BLaER1 treated with 17β-estradiol and CSF1 and Interleukin-3, amounts not matched to agents 10 nM and 100 nM (cell line): ENCODE results near the gene RALA.

Source experiments
- H3K27ac ChIP-seq, 11 experiments: shearing (Covaris generic); formaldehyde crosslinking; 2 replicates each; pipeline ENCODE4 v1.8.1; 2022
- H3K27me3 ChIP-seq, 11 experiments: shearing (Covaris generic); formaldehyde crosslinking; 2 replicates each; pipeline ENCODE4 v1.8.1; 2022
- H3K36me3 ChIP-seq, 11 experiments: shearing (Covaris generic); formaldehyde crosslinking; 2 replicates each; pipeline ENCODE4 v1.8.1; 2022
- H3K4me1 ChIP-seq, 10 experiments: shearing (Covaris generic); formaldehyde crosslinking; 2 replicates each; pipeline ENCODE4 v1.8.1; 2022
- H3K4me2 ChIP-seq, 11 experiments: shearing (Covaris generic); formaldehyde crosslinking; 2 replicates each; pipeline ENCODE4 v1.8.1; 2022
- H3K4me3 ChIP-seq, 10 experiments: shearing (Covaris generic); formaldehyde crosslinking; 2 replicates each; pipeline ENCODE4 v1.8.1; 2022
- H3K9ac ChIP-seq, 11 experiments: shearing (Covaris generic); formaldehyde crosslinking; 2 replicates each; pipeline ENCODE4 v1.8.1; 2022
- H3K9me3 ChIP-seq, 11 experiments: shearing (Covaris generic); formaldehyde crosslinking; replicated peaks in 1 of 11; 2 replicates each; pipeline ENCODE4 v1.8.1; 2022
- H4K20me1 ChIP-seq, 11 experiments: shearing (Covaris generic); formaldehyde crosslinking; 2 replicates each; pipeline ENCODE4 v1.8.1; 2022
- Cebpa-rat ChIP-seq, 11 experiments: shearing (Covaris generic); IDR thresholded peaks; 2 replicates each; pipeline ENCODE4 v1.8.1; 2022

Gene RALA

DNA sequence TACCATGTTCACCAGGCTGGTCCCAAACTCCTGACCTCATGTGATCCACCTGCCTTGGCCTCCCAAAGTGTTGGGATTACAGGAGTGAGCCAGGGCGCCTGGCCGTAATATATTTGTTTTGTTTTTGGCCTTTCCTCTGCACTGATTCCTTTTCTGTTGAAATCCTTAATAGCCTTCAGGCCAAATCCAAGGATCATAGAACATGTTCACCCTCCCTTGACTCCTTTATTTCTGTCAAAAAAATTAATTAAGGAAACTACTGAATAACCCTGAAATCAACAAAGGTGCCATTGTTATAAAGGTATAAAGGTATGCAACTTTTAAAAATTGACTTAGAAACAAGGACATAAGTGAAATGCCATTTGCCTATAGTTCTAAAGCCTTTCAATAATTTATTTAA, 15.5 kb upstream of the RALA start:
- Histone ChIP-seq H3K4me2 (peak overlapping the region in 3 of 11 experiments; percentile 11 to 56 (median 12); a peak in 2 of 22 replicates), H3K27me3 (peaks cover 0 to 27% (median 22%) of the 10 kb centered on the region in 11 experiments; a peak in 20 of 22 replicates)
- TF ChIP-seq Cebpa-rat (IDR thresholded peaks at IDR 0.05): no peak

DNA sequence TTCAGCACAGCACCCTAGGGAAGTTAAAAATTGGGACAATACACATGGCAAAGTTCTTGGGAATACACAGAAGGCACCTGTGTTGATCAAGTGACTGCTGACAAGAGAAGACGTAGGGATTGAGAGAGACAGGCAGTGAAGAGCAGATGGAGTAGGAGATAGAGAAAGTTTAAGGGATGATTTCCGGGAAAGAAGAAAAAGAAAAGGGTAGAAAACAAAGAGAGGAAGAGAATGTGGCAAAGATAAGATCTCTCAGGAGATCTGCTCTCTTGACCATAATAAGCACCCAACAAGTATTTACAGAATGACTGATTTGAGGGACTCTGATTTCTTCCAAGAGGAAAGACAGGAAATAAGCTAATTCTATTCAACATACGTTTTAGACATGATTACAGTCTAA, 15.1 kb upstream of the RALA start:
- peaks cover 0 to 27% (median 22%) of the 10 kb centered on the region in 11 experiments; a peak in 20 of 22 replicates for H3K27me3 ChIP-seq
- H3K4me3 ChIP-seq: no peak overlapping the region
- H3K9me3 ChIP-seq: peaks cover 0 to 4% (median 0%) of the 10 kb centered on the region in 11 experiments; a peak in 1 of 22 replicates
- H3K36me3 ChIP-seq: no peaks in the 10 kb centered on the region
- peaks cover 11 to 24% (median 21%) of the 10 kb centered on the region in 10 experiments for H3K4me1 ChIP-seq
- peak overlapping the region in 8 of 11 experiments; percentile 1 to 62 (median 28); a peak in 7 of 22 replicates for H3K4me2 ChIP-seq
- TF ChIP-seq Cebpa-rat (IDR thresholded peaks at IDR 0.05): no peak
- no peaks in the 10 kb centered on the region for H4K20me1 ChIP-seq
- H3K27ac ChIP-seq: no peak overlapping the region
- no peak overlapping the region for H3K9ac ChIP-seq

More for the DNA sequence above, 15.5 kb upstream of the RALA start:
- no peak overlapping the region for H3K4me3 ChIP-seq
- peaks cover 11 to 24% (median 21%) of the 10 kb centered on the region in 10 experiments for H3K4me1 ChIP-seq
- peaks cover 0 to 4% (median 0%) of the 10 kb centered on the region in 11 experiments; a peak in 1 of 22 replicates for H3K9me3 ChIP-seq
- H3K9ac ChIP-seq: no peak overlapping the region
- no peak overlapping the region for H3K27ac ChIP-seq
- no peaks in the 10 kb centered on the region for H4K20me1 ChIP-seq
- H3K36me3 ChIP-seq: no peaks in the 10 kb centered on the region

DNA sequence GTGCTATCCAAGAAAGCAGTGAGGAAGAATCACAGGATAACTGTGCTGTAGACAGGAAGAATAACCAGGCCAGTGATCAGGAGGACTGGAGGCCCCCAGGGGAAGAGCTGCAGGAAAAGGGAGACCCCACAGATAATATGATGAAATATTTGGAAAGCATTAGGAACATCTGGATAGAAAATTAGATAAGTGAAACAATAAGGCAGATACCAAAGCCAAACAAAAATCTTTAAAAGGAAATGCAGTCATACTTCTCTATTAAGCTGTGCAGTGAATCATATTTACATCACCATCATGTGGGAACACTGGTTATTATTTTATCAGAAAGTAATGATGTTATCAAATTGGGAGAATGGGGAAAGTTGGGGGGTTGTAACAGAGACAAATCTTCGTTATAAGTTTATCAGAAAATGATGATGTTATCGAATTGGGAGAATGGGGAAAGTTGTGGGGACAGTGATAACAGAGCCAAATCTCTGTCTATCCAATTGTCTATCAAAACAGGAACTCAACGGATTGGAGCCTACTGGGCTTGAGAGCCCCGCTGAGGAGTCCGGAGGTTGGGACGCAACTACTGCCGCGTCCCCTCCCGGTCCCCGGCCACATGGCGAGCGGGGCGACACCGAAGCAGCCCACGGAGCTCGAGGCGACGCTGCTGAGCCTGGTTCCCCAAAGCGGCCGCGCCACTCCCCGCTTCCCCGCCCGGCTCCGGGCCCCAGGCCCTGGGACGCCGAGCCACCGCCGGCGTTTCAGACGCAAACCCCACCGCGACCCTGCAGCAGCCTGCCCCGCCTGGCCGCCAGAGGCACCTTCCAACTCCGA, 14.0 kb upstream of the RALA start:
- peaks cover 11 to 24% (median 20%) of the 10 kb centered on the region in 10 experiments for H3K4me1 ChIP-seq
- H3K9me3 ChIP-seq: peaks cover 0 to 4% (median 0%) of the 10 kb centered on the region in 11 experiments; a peak in 1 of 22 replicates
- H3K4me2 ChIP-seq: peak overlapping the region; percentile 45 to 74 (median 61)
- peaks cover 0 to 27% (median 22%) of the 10 kb centered on the region in 11 experiments; a peak in 20 of 22 replicates for H3K27me3 ChIP-seq
- peak overlapping the region in 10 of 11 experiments; percentile 5 to 78 (median 39); a peak in 14 of 22 replicates for H3K27ac ChIP-seq
- H3K9ac ChIP-seq: peak overlapping the region in 8 of 11 experiments; percentile 25 to 74 (median 52); a peak in 13 of 22 replicates
- no peaks in the 10 kb centered on the region for H4K20me1 ChIP-seq
- TF ChIP-seq Cebpa-rat (IDR thresholded peaks at IDR 0.05): no peak
- peak overlapping the region in 9 of 10 experiments; percentile 8 to 58 (median 29); a peak in 12 of 20 replicates for H3K4me3 ChIP-seq
- H3K36me3 ChIP-seq: no peaks in the 10 kb centered on the region

DNA sequence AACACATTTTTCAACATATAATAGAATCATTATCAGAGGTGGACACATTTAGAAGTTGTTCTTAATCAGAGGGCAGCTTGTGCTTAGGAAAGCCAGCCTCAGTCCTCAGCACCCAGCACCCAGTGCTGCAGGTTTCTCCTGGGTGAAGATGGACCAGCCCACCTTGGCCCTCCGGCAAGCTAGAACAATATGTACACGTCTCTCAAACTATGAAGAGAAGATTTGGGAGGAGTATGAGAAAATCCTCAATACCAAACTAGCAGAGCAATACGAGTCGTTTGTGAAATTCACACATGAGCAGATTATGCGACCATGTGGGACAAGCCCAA, 13.5 kb upstream of the RALA start:
- peaks cover 11 to 24% (median 20%) of the 10 kb centered on the region in 10 experiments for H3K4me1 ChIP-seq
- peak overlapping the region in 8 of 11 experiments; percentile 26 to 78 (median 44); a peak in 10 of 22 replicates for H3K27ac ChIP-seq
- no peak for TF ChIP-seq Cebpa-rat (IDR thresholded peaks at IDR 0.05)
- peak overlapping the region in 9 of 10 experiments; percentile 8 to 58 (median 29); a peak in 11 of 20 replicates for H3K4me3 ChIP-seq
- H3K27me3 ChIP-seq: peaks cover 0 to 27% (median 22%) of the 10 kb centered on the region in 11 experiments; a peak in 20 of 22 replicates
- no peaks in the 10 kb centered on the region for H3K36me3 ChIP-seq
- no peaks in the 10 kb centered on the region for H4K20me1 ChIP-seq
- peak overlapping the region; percentile 45 to 74 (median 61) for H3K4me2 ChIP-seq
- peak overlapping the region in 8 of 11 experiments; percentile 25 to 74 (median 52); a peak in 12 of 22 replicates for H3K9ac ChIP-seq
- H3K9me3 ChIP-seq: peaks cover 0 to 4% (median 0%) of the 10 kb centered on the region in 11 experiments; a peak in 1 of 22 replicates

DNA sequence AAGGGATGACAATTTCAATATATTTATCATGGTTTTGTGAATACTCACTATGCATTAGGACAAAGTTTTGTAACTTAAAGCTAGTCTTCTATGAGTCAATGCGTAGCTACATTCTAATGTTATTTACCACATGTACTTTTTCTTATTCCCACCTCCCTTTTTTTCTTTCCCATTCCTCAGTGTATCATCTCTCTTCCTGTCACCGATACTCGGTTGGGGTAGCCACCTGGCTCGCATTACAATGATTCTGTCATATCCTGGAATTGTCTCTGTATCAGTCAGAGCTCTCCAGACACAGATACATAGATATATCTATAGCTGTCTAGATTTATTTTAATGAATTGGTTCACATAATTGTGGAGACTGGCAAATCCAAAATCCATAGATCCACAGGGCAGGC, 9.8 kb upstream of the RALA start:
- H3K27me3 ChIP-seq: peaks cover 0 to 27% (median 22%) of the 10 kb centered on the region in 11 experiments; a peak in 20 of 22 replicates
- H3K4me3 ChIP-seq: no peak overlapping the region
- H3K27ac ChIP-seq: no peak overlapping the region
- peaks cover 11 to 18% (median 16%) of the 10 kb centered on the region in 10 experiments for H3K4me1 ChIP-seq
- TF ChIP-seq Cebpa-rat (IDR thresholded peaks at IDR 0.05): no peak
- peaks cover 0 to 4% (median 0%) of the 10 kb centered on the region in 11 experiments; a peak in 1 of 22 replicates for H3K9me3 ChIP-seq
- no peaks in the 10 kb centered on the region for H3K36me3 ChIP-seq
- no peak overlapping the region for H3K4me2 ChIP-seq
- H3K9ac ChIP-seq: no peak overlapping the region
- H4K20me1 ChIP-seq: no peaks in the 10 kb centered on the region

DNA sequence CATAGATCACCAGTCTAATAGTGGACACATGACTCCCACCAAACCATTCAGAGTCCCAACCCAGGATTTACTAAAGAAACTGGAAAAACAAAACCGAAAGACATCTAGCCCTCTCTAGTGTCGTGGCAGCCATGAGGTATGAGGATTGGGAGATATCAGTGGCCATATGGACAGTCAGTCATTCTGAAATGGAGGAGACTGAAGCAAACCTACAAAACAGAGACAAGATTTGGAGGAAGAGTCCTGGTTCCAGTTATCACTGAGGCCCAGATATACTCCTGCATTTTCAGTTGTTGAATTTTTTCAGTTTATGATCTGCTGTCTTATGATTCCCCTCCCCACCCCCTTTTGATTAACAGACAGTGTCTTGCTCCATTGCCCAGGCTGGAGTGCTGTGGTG, 9.1 kb upstream of the RALA start:
- no peak for TF ChIP-seq Cebpa-rat (IDR thresholded peaks at IDR 0.05)
- Histone ChIP-seq H3K4me1 (peaks cover 5 to 11% (median 9%) of the 10 kb centered on the region in 10 experiments; a peak in 14 of 20 replicates), H3K9ac (no peak overlapping the region), H3K27me3 (peaks cover 0 to 20% (median 16%) of the 10 kb centered on the region in 11 experiments; a peak in 20 of 22 replicates), H3K27ac (no peak overlapping the region), H3K36me3 (no peaks in the 10 kb centered on the region), H3K4me3 (no peak overlapping the region), H4K20me1 (no peaks in the 10 kb centered on the region), H3K9me3 (peaks cover 0 to 4% (median 0%) of the 10 kb centered on the region in 11 experiments; a peak in 1 of 22 replicates), H3K4me2 (no peak overlapping the region)

DNA sequence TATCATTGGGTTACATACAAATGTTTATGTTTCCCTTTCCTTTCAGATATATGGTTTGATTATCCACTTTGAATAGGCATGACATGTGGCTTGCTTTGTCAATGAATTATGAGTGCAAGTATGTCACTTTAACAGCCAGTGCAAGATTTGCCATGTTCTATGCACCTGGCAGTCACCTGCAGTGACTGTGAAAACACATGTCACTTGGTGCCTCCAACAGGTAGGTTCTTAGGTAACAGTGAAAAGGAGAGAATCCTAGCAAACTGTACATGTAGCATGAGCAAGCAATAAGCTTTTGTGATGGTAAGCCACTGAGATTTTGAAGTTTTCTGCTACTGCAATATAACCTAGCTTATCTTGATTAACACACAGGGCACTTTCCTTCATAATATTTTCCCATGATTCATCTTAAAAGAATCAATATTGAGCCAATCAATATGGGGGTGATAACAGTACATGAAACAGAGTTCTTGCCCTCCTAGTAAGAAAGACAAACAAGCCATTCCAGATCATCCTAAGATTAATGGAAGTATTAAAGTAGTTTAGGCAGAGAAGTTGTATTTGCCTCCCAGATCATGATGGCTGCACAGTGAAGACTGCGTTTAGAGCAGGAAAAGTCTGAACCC, 7.9 kb upstream of the RALA start:
- Histone ChIP-seq H3K9ac (no peak overlapping the region), H3K36me3 (no peaks in the 10 kb centered on the region), H3K4me1 (peaks cover 0 to 10% (median 0%) of the 10 kb centered on the region in 10 experiments; a peak in 6 of 20 replicates), H3K27me3 (peaks cover 0 to 8% (median 5%) of the 10 kb centered on the region in 11 experiments; a peak in 16 of 22 replicates), H3K4me3 (no peak overlapping the region), H4K20me1 (no peaks in the 10 kb centered on the region), H3K4me2 (no peak overlapping the region), H3K27ac (no peak overlapping the region), H3K9me3 (no peaks in the 10 kb centered on the region)
- no peak for TF ChIP-seq Cebpa-rat (IDR thresholded peaks at IDR 0.05)

DNA sequence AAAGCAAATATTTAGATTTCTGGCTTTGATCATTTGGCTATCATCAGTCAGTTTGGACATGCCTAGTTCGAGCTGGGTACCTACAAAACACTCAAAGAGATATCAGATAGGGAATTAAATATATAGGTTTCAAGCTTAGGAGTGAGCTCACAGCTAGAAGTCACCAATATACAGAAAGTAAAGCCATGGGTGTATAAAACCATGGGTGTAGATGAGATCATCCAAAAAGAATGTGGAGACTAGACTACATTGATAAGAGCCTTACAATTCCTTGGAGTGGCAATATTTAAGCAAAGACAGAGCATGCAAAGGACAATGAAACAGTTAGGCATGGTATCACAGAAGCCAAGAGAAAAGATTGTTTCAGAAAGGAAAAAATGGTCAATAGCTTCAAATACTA, 7.2 kb upstream of the RALA start:
- no peak overlapping the region for H3K9ac ChIP-seq

More for the DNA sequence above, 7.2 kb upstream of the RALA start:
- Histone ChIP-seq H3K36me3 (no peaks in the 10 kb centered on the region), H3K27me3 (peaks cover 0 to 2% (median 0%) of the 10 kb centered on the region in 11 experiments; a peak in 1 of 22 replicates), H3K27ac (no peak overlapping the region), H3K9me3 (no peaks in the 10 kb centered on the region), H3K4me3 (no peak overlapping the region), H3K4me2 (no peak overlapping the region), H3K4me1 (peaks cover 0 to 17% (median 4%) of the 10 kb centered on the region in 10 experiments; a peak in 10 of 20 replicates), H4K20me1 (no peaks in the 10 kb centered on the region)
- no peak for TF ChIP-seq Cebpa-rat (IDR thresholded peaks at IDR 0.05)
